DMS 273 (cell line): Measurements from ENCODE around the gene LTK.

Experiments used
- DNase-seq: peaks from one replicate; lab custom pipeline; 2025; ENCODE audit not compliant: unreplicated experiment; lab: John Stamatoyannopoulos, UW

Gene LTK

DNA sequence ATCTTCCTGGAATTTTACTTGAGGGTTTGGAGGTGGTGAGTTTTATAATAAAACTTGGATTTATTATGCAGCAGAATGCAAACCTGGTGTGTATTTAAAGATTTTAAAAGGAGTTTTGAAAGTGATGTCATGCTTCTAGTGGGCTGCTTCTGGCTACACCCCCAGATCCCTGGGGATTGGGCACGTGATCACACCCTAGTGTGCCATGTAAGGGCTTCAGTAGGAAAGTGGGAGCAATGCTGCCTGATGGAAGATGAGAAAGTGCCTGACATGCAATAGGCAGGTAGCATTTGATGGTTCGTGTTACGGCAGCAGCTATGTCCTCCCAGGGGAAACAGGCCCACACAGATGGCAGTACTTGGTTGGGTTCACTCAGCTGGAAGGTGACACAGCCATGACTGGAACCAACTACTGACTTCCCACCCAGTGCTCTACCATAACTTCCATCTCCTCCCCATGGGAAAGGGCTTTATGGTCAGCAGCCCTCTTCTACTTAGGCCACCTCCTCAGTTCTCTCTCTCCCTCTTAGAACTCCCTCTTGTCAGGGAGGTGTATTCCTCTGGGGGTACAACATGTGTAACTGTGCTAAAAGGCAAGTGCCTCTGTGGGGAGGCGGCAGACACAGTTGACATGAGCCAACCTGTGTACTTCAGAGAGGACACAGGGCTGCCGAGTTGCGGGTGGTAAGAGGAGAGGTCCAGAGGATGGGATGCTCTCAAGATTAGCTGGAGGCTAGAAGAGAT is 14.3 kb downstream of the LTK start:
- peak; percentile 35 for DNase-seq

DNA sequence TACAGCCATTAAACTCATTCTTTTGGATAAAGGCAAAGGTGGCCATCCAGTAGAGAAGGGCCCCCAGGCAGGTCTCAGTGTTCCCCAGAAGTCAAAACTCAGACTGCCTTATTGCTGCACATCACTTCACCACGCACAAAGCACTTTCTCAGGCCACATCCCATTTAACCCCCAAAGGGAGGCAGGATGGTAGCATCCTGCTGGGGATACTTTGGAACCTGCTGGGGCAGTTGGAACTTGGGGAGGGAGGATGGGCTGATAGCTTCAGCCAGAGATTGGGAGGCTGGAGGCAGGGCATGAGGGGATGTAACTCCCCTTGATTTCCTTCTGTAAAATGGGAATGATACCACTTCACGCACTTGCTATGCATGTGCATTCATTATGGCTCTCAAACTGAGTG is 15.0 kb downstream of the LTK start:
- no peak for DNase-seq

DNA sequence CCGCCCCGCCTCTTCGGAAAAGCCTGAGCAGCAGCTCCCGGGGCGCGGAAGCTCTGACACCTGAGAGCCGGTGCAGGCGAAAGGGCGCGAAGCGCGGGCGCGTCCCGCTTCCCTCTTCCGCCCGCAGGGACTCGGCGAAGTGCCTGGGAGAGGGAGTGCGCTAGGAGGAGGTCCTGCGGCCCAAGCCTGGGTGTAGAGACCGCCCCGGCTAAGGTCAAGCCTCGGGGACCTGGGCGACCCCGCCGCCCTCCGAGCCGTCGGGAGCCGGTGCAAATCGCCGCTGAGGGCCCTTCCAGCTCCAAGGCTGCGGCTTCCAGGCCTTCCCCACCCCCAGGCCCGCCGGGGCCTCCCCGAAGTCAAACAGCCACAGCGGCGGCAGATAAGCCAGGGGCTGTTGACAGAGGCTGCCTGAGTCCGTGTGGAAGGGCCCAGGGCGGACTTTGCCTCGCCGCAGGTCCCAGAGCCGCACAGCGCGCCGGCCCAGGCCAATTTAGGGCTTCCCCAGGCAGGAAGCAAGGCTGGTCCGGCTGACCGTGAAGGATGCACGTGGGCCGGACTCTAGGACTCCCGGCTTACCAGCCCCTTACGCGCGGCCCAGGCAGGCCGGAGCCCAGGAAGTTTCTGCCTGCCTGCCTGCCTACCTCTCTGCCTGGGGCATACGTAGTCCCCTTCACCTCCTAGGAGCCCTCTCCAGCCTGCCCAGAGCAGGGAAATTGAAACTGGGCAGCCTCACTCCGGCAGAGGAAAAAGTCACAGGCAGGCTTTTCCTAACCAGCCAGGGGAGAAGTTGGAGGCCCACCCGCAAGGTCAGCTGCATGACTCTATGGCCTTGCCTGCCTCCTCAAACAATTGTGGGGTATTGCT is 17.7 kb downstream of the LTK start:
- no peak for DNase-seq

DNA sequence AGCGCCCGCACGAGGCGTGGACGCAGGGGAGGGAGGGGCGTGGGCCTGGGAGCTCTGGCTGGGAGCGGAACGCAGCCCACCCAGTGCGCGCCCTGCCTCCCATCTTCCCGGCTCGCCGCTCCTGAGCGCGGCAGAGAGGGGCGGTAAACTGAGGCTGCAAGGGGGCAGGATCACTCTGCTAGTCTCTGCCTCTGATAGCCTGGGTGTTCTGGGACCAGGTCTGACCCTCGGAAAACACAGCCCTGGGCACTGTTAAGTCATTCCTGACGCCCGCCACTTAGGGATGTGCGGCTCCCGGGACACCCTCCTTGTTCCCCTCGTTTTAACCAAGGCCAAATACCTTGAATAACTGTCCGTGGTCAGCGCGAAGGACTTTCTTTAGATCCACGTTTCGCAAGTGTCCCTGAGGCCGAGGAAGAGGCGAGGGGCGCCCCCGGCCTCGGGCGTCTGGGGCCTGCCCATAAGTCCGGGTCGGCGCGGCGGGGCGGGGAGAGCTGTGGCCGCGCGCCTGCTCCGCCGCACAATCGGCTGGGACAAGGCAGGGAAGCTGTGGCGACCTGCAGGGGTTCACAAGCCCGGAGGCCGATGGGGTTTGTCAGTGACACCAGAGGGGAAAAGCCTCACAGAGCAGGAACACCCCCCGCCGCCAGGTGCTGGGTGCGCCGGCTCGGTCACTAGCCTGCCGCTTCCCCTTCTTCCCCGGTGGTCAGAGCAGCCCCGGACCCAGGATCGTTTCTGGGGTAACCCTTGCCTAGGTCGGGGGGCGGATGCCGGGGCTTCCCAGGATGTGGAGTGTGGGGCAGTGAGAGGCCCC is 18.5 kb downstream of the LTK start:
- DNase-seq, result no peak

DNA sequence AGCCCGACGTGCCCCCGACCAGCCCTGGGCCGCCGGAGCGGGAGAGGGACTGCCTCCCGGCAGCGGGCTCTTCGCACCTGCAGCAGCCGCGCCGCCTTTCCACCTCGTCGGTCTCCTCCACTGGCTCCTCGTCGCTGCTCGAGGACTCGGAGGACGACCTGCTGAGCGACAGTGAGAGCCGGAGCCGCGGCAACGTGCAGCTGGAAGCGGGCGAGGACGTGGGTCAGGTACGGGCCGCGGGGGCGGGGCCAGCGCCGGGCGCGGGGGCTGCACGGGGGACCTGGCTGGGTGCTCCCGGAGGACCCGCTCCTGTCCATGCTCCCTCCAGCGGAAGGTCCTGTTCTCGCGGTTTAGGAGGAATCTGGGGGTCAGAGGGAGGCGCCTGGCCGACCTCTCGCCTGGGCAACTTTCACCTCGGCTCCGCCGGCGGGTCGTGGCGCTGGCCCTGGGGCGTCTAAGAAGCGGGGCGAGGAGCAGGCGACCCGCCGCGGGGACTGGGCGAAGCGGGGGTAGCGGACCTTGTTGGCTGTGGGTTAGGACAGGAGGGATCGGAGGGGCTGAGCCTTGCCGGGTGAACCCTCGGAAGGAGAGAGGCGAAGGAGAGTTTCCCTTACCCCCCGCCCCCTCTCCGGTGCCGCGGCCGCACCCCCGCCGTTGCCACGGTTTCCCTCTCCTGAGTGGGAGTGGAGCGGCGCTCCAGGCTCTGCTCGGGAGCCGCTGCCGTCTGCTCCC is 19.3 kb downstream of the LTK start:
- DNase-seq, result peak; percentile 57

DNA sequence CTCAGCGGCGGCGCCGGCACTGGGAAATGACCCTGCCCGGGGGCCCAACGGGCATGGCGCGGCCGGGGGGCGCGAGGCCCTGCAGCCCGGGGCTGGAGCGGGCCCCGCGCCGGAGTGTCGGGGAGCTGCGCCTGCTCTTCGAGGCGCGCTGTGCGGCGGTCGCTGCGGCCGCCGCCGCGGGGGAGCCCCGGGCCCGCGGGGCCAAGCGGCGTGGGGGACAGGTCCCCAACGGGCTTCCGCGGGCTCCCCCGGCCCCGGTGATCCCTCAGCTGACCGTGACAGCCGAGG is 19.8 kb downstream of the LTK start:
- no peak for DNase-seq

DNA sequence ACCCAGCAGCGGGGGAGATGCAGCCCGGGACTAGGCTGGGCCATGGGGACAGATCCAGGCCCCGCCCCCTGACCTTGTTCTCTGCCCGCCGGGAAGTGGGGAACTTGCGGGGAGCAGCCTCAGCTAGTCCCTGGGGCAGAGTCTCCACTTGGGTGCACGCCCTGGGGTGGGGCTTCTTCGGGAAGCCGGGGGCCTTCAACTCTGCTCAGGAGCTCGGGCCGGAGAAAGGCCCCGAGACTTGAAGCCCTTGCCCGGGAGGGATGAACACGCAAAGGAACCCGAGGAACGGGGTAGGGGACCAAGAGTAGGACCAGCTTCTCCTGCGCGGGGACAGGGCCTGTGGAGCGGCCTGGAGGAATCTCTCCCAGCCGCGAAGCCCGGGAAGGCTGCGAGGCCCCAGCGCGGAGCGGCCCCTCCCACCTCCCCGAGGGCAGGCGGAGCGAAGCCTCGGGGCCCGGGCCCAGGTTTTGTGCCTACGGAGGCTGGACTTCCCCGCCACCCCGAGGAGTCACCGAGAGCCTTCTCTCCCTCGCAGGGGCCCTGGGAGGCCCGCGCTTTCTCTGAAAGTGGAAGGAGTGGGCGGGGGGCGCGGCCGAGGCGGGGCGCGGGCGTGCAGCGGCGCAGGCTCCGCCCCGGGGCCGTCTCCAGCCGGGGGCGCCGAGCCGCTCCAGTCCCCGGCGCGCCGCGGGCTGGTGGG is 20.3 kb downstream of the LTK start, which contains the start of gene ITPKA:
Gene ITPKA, plus strand, starts transcription at position 670 of the 697 bp plus-strand sequence. CDS start 54 bp downstream, outside the sequence.
- DNase-seq, result peak; percentile 83

DNA sequence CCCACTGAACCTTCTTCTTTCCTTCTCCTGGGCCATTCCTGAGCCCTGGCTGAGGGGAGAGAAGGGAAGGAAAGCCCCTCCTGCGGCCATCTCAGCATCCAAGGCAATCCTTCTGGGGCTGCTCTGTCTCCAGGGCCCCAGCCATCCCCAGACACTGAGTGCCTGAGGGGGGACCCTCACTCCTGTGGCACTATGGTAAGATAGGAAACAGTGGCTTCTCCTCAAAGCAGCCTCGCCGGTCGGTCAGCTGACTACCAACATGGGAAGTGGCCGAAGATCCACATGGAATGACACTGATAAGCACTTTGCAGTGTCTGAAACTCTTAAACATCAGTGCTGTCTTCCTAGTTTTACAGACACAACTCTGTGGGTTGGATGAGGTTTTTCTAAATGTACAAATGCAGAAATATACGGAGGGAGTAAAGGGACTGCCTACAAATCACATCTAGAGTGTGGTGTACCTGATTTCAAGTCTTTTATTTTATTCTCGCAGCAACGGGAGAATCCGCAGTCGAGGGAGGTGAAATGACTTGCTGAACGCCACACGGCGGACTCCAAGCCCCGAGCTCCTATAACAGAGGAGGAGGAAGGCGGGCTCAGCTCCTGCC is 20.9 kb downstream of the LTK start:
- no peak for DNase-seq

DNA sequence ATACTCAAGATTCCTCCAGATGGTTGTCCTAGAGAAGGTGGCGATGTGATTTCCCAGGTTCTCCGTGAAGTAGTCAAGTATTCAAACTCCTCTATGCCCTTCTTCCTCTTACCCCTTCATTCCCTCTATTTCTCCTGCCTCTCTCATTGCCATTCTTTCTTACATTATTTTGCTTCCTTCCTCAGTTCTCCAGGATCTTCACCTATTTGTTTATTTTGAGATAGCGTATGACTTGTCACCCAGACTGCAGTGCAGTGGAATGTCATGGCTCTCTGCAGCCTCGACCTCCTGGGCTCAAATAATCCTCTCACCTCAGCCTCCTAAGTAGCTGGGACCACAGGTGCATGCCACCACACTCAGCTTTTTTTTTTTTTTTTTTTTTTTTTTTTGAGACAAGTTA is 21.7 kb downstream of the LTK start:
- DNase-seq, result no peak

DNA sequence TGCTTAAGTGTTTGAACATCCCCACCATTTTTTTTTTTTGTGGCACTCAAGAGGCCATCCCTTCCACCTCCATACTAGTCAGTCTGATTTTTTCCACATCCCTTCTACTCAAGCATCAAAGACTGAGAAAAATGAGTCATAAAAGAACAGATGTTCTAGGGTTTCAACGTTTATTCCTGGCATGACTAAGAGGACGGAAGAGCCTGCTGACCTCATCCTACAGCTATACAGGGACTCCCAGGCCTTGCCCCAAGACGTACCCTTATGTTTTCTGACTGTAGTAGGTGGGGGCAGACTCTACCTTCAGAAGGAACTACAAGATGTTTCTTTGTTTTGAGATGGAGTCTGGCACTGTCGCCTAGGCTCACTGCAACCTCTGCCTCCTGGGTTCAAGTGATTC is 23.3 kb downstream of the LTK start:
- peak; percentile 67 for DNase-seq

DNA sequence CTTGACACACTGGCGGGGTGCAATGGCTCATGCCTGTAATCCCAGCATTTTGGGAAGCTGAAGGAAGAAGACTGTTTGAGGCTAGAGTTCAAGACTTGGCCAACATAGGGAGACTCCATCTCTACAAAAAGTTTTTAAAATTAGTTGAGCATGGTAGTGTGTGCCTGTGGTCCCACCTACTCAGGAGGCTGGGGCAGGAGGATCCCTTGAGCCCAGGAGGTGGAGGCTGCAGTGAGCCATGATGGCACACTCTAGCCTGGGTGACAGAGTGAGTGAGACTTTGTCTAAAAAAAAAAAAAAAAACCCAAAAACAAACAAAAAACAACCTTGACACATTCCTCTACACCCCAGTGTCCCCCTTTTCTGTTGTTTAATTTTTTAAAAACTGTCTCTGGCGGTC is 24.0 kb downstream of the LTK start:
- no peak for DNase-seq

DNA sequence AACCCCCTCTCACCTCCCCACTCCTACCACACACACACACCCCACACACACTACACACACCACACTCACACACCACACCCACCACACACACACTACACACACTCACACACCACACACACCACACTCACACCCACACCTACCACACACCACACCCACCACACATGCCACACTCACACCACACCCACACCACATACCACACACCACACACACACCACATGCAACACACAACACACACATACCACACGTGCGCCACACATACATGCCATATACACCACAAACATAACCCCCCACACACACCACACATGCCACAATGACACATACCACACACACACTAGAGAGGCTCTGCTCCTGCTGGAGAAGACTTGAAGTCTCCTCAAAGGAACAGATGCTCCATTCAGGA is 25.8 kb downstream of the LTK start:
- no peak for DNase-seq

DNA sequence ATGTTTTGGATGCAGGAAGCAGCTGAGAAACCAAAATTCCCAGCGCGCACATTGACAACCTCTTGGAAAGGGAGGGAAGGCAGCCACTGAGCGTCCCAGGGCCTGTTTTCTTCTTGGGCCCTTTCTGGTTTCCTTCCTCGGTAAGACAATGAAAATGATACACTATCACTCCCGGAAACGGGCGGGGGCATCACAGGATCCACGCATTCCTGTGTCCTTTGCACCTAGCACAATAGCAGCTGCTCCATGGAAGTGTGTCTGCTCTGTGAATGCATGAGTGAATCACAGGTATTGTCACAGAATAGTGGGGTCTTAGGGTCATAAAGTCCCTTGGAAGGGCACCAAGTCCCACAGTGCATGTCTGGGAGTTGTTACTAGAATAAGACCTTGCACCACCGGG is 26.2 kb downstream of the LTK start:
- DNase-seq, result no peak

DNA sequence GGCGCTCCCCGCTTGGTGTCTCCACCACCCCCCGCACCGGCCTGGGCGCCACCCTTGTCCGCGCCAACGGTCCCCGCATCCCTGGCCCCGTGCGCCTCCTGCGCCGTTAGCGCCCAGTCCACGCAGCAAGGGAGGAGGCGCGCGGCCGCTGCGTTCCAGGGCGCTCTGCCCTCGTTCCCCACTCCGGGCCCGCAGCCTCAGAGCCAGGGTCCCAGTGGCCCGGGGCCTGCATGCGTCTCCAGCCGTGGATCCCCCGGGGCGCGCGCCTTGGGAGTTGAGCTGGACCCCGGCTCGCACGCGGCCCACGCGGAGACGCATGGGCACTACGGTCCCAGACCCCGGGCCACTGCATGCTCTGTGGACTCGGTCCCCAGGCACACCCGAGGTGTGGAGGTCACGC is 27.3 kb downstream of the LTK start:
- DNase-seq, result no peak

DNA sequence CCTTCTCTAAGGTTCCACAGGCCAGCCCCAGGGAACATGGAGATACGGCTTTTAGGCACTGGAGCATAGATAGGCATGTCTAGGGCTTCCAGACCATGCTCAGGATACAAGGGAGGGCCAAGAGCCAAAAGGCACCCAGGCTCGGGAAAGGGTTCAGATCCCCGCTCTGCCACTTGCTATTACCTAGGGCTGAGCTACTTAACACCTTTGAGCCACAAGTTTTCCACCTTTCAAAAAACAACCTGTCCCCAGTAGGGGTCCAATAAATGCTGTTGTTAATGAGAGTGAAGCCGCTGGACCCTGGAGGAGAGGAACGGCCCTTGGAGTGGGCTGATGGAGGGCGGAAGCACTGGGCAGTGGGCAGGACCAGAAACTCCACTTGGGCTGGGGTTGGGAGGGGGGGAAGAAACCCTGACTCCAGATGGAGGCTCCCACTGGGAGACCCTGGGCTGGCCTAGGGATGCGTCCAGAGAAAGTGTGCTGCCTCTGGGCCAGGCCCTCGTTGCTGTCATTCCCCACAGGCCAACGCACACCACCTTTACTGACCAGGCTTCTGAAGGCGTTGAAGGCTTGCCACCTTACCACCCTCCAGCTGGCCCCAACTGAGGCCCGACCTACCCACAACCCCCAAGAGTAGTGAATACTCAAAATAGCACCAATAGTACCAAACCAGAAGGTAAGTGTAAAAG is 28.5 kb downstream of the LTK start:
- DNase-seq, result no peak

DNA sequence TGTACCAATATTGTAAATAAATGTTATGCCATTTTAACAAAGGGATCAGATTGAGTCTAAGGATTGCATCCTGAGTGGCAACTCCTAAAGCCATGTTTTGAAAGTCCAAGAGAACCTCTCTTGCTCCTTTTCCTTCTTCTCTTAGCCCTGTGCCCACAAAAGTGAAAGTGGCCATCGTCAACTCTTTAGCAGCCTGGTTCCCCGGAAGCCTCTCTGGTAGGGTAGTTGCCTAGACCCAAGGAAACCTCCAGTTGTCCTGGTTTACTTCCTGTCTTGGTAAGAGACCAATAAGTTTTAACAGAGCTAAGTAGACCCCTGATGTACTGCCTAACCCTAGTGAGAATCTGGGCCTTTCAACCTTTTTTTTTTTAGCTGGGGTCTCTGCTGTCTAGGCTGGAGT is 30.1 kb downstream of the LTK start:
- DNase-seq, result no peak

DNA sequence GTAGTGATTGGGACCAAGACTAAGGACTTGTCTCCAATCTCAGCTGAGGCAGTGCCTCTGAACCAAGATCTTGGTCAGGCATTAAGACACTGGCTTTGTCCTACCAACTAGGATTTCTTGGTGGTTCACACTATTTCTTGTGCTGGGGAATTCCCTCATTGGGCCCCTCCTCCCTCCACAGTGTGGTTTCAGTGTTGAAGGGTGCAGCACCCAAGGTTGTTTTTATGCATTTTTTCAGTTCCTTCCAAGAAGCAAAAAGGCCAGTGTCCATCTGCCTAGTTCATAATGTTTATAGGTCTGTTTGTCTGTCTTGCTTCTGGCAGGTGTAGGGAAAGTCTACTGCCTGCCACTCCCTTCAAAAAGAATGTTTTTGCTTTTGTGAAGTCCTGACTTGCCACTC is 30.5 kb downstream of the LTK start:
- no peak for DNase-seq

DNA sequence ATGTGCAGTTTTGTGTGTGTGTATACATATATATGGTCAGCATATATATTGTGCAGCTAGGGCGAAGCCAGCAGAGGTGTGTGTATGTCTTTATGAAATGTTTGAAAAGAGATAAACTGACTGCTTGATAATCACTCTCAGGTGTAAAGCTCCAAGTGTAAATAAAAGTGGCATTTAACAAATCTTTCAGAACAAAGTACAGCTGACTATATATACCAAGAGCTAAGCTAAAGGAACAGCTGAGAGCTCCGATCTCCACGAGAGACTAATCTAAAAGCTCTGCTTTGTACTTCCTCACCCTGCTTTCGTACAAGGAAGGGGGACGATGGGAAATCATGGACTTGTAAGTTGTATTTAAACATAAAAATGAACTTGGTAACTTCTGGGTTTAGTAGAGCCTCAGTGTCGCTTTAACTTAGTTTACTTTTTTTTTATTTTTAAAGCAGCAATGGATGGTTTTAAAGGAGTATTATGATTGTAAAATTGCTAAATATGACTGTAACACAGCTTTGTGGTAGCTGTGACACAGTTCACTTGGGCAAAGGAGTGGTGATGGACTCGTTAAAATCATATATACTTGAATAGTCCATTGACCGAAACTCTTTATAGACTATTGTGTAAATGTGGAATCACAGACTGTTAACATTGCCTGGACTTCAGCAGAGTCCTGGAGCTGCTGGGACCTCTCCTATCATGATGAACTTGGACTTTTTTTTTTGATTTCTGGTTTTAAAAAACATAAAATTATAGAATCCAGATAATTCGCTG is 31.3 kb downstream of the LTK start:
- no peak for DNase-seq
